Mucosa of rectum (tissue), 2 donors: ENCODE measurements around the gene ZFAND3.
"Not testable (repeated sequence)": the region's sequence is repeated elsewhere in the genome, so short reads cannot be mapped to it uniquely, and the experiment has no call there.

ENCODE experiments used
- H3K27ac ChIP-seq, 2 donors: one replicate each; pipeline ENCODE4 v1.7.0; 2013; ENCODE audit warnings: inconsistent platforms in 2 of 2, low read depth in 2 of 2, low read length in 2 of 2
- H3K27me3 ChIP-seq, 2 donors: one replicate each; pipeline ENCODE4 v1.7.0; 2013; ENCODE audit warnings: low read length in 2 of 2; ENCODE audit not compliant: control insufficient read depth in 2 of 2, insufficient read depth in 2 of 2
- H3K36me3 ChIP-seq, 2 donors: one replicate each; pipeline ENCODE4 v1.7.0; 2013; ENCODE audit warnings: low read length in 2 of 2; ENCODE audit not compliant: control insufficient read depth in 2 of 2, insufficient read depth in 2 of 2
- H3K4me1 ChIP-seq, 2 donors: one replicate each; pipeline ENCODE4 v1.7.0; 2013; ENCODE audit warnings: low read length in 2 of 2, mild to moderate bottlenecking in 1 of 2; ENCODE audit not compliant: control insufficient read depth in 2 of 2, insufficient read depth in 2 of 2
- H3K4me3 ChIP-seq, 2 donors: one replicate each; pipeline ENCODE4 v1.7.0; 2013; ENCODE audit warnings: low read length in 2 of 2
- H3K9ac ChIP-seq, 2 donors: one replicate each; pipeline ENCODE4 v1.7.0; 2013; ENCODE audit warnings: low read length in 2 of 2, low read depth in 1 of 2, mild to moderate bottlenecking in 1 of 2
- H3K9me3 ChIP-seq, 2 donors: one replicate each; pipeline ENCODE4 v1.7.0; 2013; ENCODE audit warnings: low read length in 2 of 2; ENCODE audit not compliant: control insufficient read depth in 2 of 2
- donor health status: healthy.
- donor health status: Normal muscosa, but diverticular disease.

Gene ZFAND3

GRCh38 chr6:37875561-37876309, 56.2 kb downstream of the ZFAND3 start:
- Histone ChIP-seq H3K27me3 (no peaks in the 10 kb centered on the region), H3K36me3 (no peaks in the 10 kb centered on the region), H3K9ac (no peak overlapping the region), H3K4me3 (no peak overlapping the region), H3K9me3 (no peaks in the 10 kb centered on the region), H3K27ac (no peak overlapping the region), H3K4me1 (peaks cover 0 to 4% of the 10 kb centered on the region in 2 donors)

DNA sequence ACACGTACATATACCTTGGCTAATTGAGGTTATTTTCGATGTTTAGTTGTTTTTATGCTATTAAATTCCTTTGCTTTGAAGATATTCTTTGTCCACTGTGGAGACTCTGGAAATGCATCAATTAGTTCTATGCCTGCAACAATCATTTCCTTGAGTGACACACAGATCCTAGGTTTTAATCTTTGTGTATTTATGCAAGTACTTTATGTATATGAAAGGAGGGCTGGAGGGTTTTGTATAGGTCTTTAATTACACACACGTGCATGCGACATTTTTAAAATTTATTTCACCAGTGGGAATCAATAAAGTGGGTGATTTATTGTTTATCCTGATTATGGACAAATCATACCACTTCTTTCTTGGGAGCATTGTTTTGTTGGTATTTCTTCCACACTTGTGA, 57.3 kb downstream of the ZFAND3 start:
- H3K36me3 ChIP-seq: no peaks in the 10 kb centered on the region
- H3K27ac ChIP-seq: no peak overlapping the region
- no peak overlapping the region for H3K9ac ChIP-seq
- H3K4me3 ChIP-seq: no peak overlapping the region
- H3K27me3 ChIP-seq: no peaks in the 10 kb centered on the region
- H3K4me1 ChIP-seq: peaks cover 0 to 4% of the 10 kb centered on the region in 2 donors
- no peaks in the 10 kb centered on the region for H3K9me3 ChIP-seq

GRCh38 chr6:37877373-37878149, 58.0 kb downstream of the ZFAND3 start:
- H3K27ac ChIP-seq: no peak overlapping the region
- H3K4me1 ChIP-seq: peaks cover 0 to 4% of the 10 kb centered on the region in 2 donors
- no peaks in the 10 kb centered on the region for H3K36me3 ChIP-seq
- H3K9ac ChIP-seq: no peak overlapping the region
- H3K9me3 ChIP-seq: no peaks in the 10 kb centered on the region
- no peak overlapping the region for H3K4me3 ChIP-seq
- no peaks in the 10 kb centered on the region for H3K27me3 ChIP-seq

DNA sequence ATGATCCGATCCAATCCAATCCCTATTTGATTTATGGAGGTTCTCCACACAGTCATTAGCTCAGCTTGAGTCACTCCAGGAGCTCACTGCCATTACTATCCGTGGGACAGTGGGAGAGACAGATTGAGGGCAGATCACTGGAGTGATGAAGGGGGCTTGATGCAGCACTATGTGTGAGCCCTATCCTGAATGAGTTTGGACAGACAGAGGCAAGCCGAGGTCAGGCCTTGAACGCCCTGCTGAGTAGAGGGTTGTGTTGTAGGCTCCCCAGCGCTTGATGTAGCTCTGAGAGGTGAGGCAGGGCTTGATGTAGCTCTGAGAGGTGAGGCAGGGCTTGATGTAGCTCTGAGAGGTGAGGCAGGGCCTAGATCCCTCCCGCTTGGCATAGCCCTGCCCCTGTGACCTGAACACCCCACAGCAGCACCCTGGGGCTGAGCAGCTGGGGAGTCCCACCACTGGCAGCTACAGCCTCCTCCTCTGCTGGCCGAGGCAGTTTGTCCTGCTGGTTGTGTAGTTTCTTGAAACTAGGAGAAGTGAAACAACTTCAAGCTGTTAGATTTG, 58.7 kb downstream of the ZFAND3 start:
- Histone ChIP-seq H3K36me3 (no peaks in the 10 kb centered on the region), H3K9me3 (no peaks in the 10 kb centered on the region), H3K4me1 (peaks cover 0 to 4% of the 10 kb centered on the region in 2 donors), H3K9ac (no peak overlapping the region), H3K27me3 (no peaks in the 10 kb centered on the region), H3K4me3 (no peak overlapping the region), H3K27ac (no peak overlapping the region)

- H3K9me3 ChIP-seq, H3K9ac ChIP-seq, H3K4me3 ChIP-seq, H3K4me1 ChIP-seq, H3K36me3 ChIP-seq, H3K27ac ChIP-seq, H3K27me3 ChIP-seq: not testable (repeated sequence)
Measured at GRCh38 chr6:37880602-37881001, 61.1 kb downstream of the ZFAND3 start.

DNA sequence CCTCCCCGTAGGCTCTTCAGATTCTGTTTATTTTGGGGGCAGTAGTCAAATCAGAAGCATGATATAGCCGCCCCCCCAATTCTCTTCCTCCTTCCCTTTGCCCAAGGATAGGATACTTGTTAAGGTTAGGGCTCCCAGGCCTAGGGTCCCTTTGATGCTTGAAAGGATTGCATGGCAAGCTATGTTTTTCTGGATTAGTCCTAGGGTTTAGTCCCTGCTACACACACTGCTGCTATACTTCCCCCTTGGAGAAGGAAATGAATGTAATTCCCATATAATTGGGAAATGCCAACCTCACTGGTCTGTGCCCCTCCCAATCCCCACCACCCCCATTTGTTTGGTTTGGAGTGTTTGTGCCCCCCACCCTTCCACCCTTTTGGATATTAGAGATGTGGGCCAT, 62.8 kb downstream of the ZFAND3 start:
- Histone ChIP-seq H3K27me3 (no peaks in the 10 kb centered on the region), H3K9me3 (no peaks in the 10 kb centered on the region), H3K27ac (no peak overlapping the region), H3K9ac (no peak overlapping the region), H3K36me3 (no peaks in the 10 kb centered on the region), H3K4me3 (no peak overlapping the region), H3K4me1 (peaks cover 0 to 4% of the 10 kb centered on the region in 2 donors)

DNA sequence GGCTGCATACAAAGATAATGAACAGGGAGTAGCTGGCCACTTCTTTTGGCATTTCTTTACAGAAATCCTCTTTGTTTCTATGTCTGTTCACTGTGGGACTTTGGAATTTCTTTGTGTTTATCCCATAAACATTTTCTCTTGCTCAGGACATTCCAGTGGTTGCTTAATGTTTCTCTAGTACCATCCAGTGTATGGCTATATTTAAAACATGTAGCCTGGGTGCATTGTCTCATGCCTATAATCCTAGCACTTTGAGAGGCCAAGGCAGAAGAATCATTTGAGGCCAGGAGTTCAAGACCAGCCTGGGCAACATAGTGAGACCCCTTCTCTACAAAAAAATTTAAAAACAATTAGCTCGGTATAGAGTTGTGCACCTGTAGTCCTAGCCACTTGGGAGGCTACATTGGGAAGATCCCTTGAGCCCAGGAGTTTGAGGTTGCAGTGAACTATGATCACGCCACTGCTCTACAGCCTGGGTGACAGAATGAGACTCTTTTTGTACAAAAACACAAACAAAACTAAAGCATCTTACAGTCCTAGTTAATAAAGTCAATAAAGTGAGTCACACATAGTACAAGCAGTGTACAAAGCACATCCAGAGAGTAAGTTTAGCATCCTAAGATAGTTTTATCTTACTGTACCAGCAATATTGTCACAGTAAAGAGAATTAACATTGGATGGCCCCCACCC, 63.3 kb downstream of the ZFAND3 start:
- peaks cover 0 to 3% of the 10 kb centered on the region in 2 donors for H3K4me1 ChIP-seq
- no peak overlapping the region for H3K27ac ChIP-seq
- no peaks in the 10 kb centered on the region for H3K36me3 ChIP-seq
- no peak overlapping the region for H3K9ac ChIP-seq
- H3K4me3 ChIP-seq: no peak overlapping the region
- no peaks in the 10 kb centered on the region for H3K9me3 ChIP-seq
- H3K27me3 ChIP-seq: no peaks in the 10 kb centered on the region

- H3K4me3 ChIP-seq: no peak overlapping the region
- no peaks in the 10 kb centered on the region for H3K27me3 ChIP-seq
- no peaks in the 10 kb centered on the region for H3K36me3 ChIP-seq
- no peak overlapping the region for H3K27ac ChIP-seq
- no peak overlapping the region for H3K9ac ChIP-seq
- H3K4me1 ChIP-seq: no peaks in the 10 kb centered on the region
- no peaks in the 10 kb centered on the region for H3K9me3 ChIP-seq
Measured at GRCh38 chr6:37884548-37884947, 65.0 kb downstream of the ZFAND3 start.

DNA sequence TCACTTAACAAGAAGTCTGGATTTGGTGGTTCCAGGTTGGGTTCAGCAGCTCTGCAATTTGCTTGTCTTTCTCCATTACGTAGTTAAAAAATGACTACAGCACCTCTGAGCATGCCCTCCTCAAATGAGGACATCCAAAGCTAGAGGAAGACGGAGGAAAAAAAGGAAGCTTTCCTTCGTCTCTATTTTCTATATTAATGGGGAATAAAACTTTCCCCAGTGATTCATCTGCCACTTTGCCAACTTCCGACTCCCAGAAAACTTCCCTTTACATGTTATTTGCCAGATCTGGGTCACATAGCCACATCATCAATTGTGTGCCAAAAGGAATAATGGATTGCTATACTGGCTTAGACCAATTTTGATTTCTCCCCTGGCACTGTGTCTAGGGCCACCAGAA, 69.5 kb downstream of the ZFAND3 start:
- Histone ChIP-seq H3K4me3 (no peak overlapping the region), H3K27ac (no peak overlapping the region), H3K9ac (no peak overlapping the region), H3K36me3 (no peaks in the 10 kb centered on the region), H3K9me3 (no peaks in the 10 kb centered on the region), H3K4me1 (no peaks in the 10 kb centered on the region), H3K27me3 (no peaks in the 10 kb centered on the region)

GRCh38 chr6:37889486-37889885, 70.0 kb downstream of the ZFAND3 start:
- Histone ChIP-seq H3K4me3 (no peak overlapping the region), H3K27ac (no peak overlapping the region), H3K36me3 (no peaks in the 10 kb centered on the region), H3K4me1 (no peaks in the 10 kb centered on the region), H3K9me3 (no peaks in the 10 kb centered on the region), H3K27me3 (no peaks in the 10 kb centered on the region), H3K9ac (no peak overlapping the region)
